Neural progenitor cell (in vitro differentiated cells): Measurements from ENCODE around the gene NDOR1. TPM values are rescaled to one million over a fixed set of nuclear protein-coding genes. Genes with fewer than 3 reads are reported as not detected.
A peak's percentile ranks its signal among the peaks of the same experiment; 100 is the strongest.

Source experiments
- DNase-seq: peaks from one replicate; pipeline ENCODE4 v3.0.0-alpha.2; 2016; ENCODE audit warnings: low spot score
- H2AFZ ChIP-seq: fragments of 200-600 bp; sonication (generic); replicated peaks from 2 replicates; pipeline ENCODE4 v1.6.1; 2016; ENCODE audit warnings: antibody characterized with exemption
- H3F3A ChIP-seq: fragments of 200-600 bp; sonication (generic); 2 replicates; pipeline ENCODE4 v1.6.1; 2016; ENCODE audit warnings: antibody characterized with exemption, low read depth
- H3K27ac ChIP-seq: fragments of 200-600 bp; sonication (generic); 2 replicates; pipeline ENCODE4 v1.5.1; 2016; ENCODE audit warnings: mild to moderate bottlenecking
- H3K27me3 ChIP-seq: fragments of 200-600 bp; sonication (generic); 2 replicates; pipeline ENCODE4 v1.6.1; 2016; ENCODE audit warnings: mild to moderate bottlenecking, moderate library complexity
- H3K36me3 ChIP-seq: fragments of 200-600 bp; sonication (generic); 2 replicates; pipeline ENCODE4 v1.5.1; 2016
- H3K4me1 ChIP-seq: fragments of 200-600 bp; sonication (generic); 2 replicates; pipeline ENCODE4 v1.6.1; 2016; ENCODE audit warnings: mixed run types
- H3K4me2 ChIP-seq: fragments of 200-600 bp; sonication (generic); 2 replicates; pipeline ENCODE4 v1.6.1; 2016
- H3K4me3 ChIP-seq: fragments of 200-600 bp; sonication (generic); 2 replicates; pipeline ENCODE4 v1.5.1; 2016
- H3K79me2 ChIP-seq: fragments of 200-600 bp; sonication (generic); 2 replicates; pipeline ENCODE4 v1.6.1; 2016; ENCODE audit warnings: low read depth
- H3K9ac ChIP-seq: fragments of 200-600 bp; sonication (generic); 2 replicates; pipeline ENCODE4 v1.6.1; 2016
- H3K9me3 ChIP-seq: fragments of 200-600 bp; sonication (generic); 2 replicates; pipeline ENCODE4 v1.5.1; 2016; ENCODE audit warnings: low read depth
- H4K20me1 ChIP-seq: fragments of 200-600 bp; sonication (generic); 2 replicates; pipeline ENCODE4 v1.6.1; 2016; ENCODE audit warnings: low read depth
- H3K27ac Mint-ChIP-seq: 3 replicates; pipeline ENCODE4 v1.8.0; 2021; ENCODE audit warnings: mixed read lengths
- H3K27me3 Mint-ChIP-seq: 2 replicates; pipeline ENCODE4 v1.8.0; 2022; ENCODE audit warnings: low read depth, mild to moderate bottlenecking, inconsistent platforms, moderate library complexity, mixed read lengths; ENCODE audit not compliant: insufficient read depth
- H3K36me3 Mint-ChIP-seq: 3 replicates; pipeline ENCODE4 v1.8.0; 2021; ENCODE audit warnings: mixed read lengths
- H3K4me1 Mint-ChIP-seq: 3 replicates; pipeline ENCODE4 v1.8.0; 2021; ENCODE audit warnings: mixed read lengths
- H3K4me3 Mint-ChIP-seq: 3 replicates; pipeline ENCODE4 v1.8.0; 2021; ENCODE audit warnings: mild to moderate bottlenecking, moderate library complexity, mixed read lengths
- H3K9me3 Mint-ChIP-seq: 3 replicates; pipeline ENCODE4 v1.8.0; 2020; ENCODE audit warnings: mixed read lengths
- CTCF ChIP-seq: fragments of 200-600 bp; sonication (generic); IDR thresholded peaks from 2 replicates; pipeline ENCODE4 v1.5.1; 2017; ENCODE audit warnings: antibody characterized with exemption, mild to moderate bottlenecking
- EZH2 ChIP-seq: fragments of 200-600 bp; sonication (generic); IDR thresholded peaks from 2 replicates; pipeline ENCODE4 v1.6.1; 2017; ENCODE audit warnings: antibody characterized with exemption, mild to moderate bottlenecking, moderate library complexity
- EZH2phosphoT487 ChIP-seq: fragments of 200-600 bp; sonication (generic); IDR thresholded peaks from 2 replicates; pipeline ENCODE4 v1.6.1; 2017; ENCODE audit warnings: antibody characterized with exemption
- total RNA-seq: library from RNA; depleted of rRNA; stranded (reverse); fragments of >200 nt; gene quantifications from 2 replicates; pipeline ENCODE4 v1.2.3, GENCODE V29; 2015; ENCODE audit warnings: low replicate concordance

NDOR1 gene
- total RNA-seq, 1 donor from 2014 or later, result 5.1 TPM

GRCh38 chr9:137202966-137203365 lies 2.5 kb upstream of the NDOR1 start:
- TF ChIP-seq CTCF (no peak), EZH2 (no peak), EZH2phosphoT487 (no peak)
- H3K27ac ChIP-seq, result no peak overlapping the region
- no peak for DNase-seq
- H3K27me3 ChIP-seq, result peaks cover 7% of the 10 kb centered on the region
- H3F3A ChIP-seq, result peaks cover 34% of the 10 kb centered on the region
- peaks cover 27% of the 10 kb centered on the region for H3K4me1 ChIP-seq
- Mint-ChIP-seq H3K27ac (no peak overlapping the region), H3K9me3 (no peaks in the 10 kb centered on the region), H3K27me3 (peaks cover 15% of the 10 kb centered on the region), H3K4me3 (peak overlapping the region; percentile 97), H3K36me3 (peaks cover 7% of the 10 kb centered on the region), H3K4me1 (peaks cover 34% of the 10 kb centered on the region)
- H4K20me1 ChIP-seq, result peaks cover 44% of the 10 kb centered on the region
- no peak overlapping the region for H3K4me3 ChIP-seq
- H3K79me2 ChIP-seq, result peaks cover 71% of the 10 kb centered on the region
- H3K4me2 ChIP-seq, result no peak overlapping the region
- no peaks in the 10 kb centered on the region for H3K36me3 ChIP-seq
- no peaks in the 10 kb centered on the region for H3K9me3 ChIP-seq
- no peak overlapping the region for H2AFZ ChIP-seq
- no peak overlapping the region for H3K9ac ChIP-seq

GRCh38 chr9:137204731-137205125 lies 772 bp upstream of the NDOR1 start:
- Histone ChIP-seq H3K4me1 (peaks cover 22% of the 10 kb centered on the region), H3K27me3 (peaks cover 2% of the 10 kb centered on the region), H3K9me3 (no peaks in the 10 kb centered on the region), H2AFZ (no peak overlapping the region), H3K36me3 (no peaks in the 10 kb centered on the region), H3K4me2 (peak overlapping the region; percentile 97), H3K4me3 (peak overlapping the region; percentile 100), H3F3A (peaks cover 34% of the 10 kb centered on the region), H3K27ac (no peak overlapping the region), H3K79me2 (peaks cover 54% of the 10 kb centered on the region), H4K20me1 (peaks cover 26% of the 10 kb centered on the region), H3K9ac (peak overlapping the region; percentile 97)
- no peak for DNase-seq
- peak overlapping the region; percentile 97 for H3K4me3 Mint-ChIP-seq
- H3K9me3 Mint-ChIP-seq, result no peaks in the 10 kb centered on the region
- H3K27me3 Mint-ChIP-seq, result peaks cover 17% of the 10 kb centered on the region
- TF ChIP-seq CTCF (no peak), EZH2 (no peak), EZH2phosphoT487 (no peak)
- H3K4me1 Mint-ChIP-seq, result peaks cover 31% of the 10 kb centered on the region
- peaks cover 11% of the 10 kb centered on the region for H3K36me3 Mint-ChIP-seq
- no peak overlapping the region for H3K27ac Mint-ChIP-seq

GRCh38 chr9:137206602-137207001 lies 1.1 kb downstream of the NDOR1 start:
- H3K4me2 ChIP-seq, result peak overlapping the region; percentile 97
- H2AFZ ChIP-seq, result no peak overlapping the region
- H3K79me2 ChIP-seq, result peaks cover 53% of the 10 kb centered on the region
- Mint-ChIP-seq H3K4me1 (peaks cover 29% of the 10 kb centered on the region), H3K27ac (no peak overlapping the region), H3K9me3 (no peaks in the 10 kb centered on the region), H3K4me3 (peak overlapping the region; percentile 97), H3K27me3 (peaks cover 17% of the 10 kb centered on the region), H3K36me3 (peaks cover 12% of the 10 kb centered on the region)
- no peaks in the 10 kb centered on the region for H3K27me3 ChIP-seq
- H3K36me3 ChIP-seq, result no peaks in the 10 kb centered on the region
- H3K4me1 ChIP-seq, result peaks cover 18% of the 10 kb centered on the region
- TF ChIP-seq CTCF, result no peak
- TF ChIP-seq EZH2phosphoT487, result no peak
- no peak for TF ChIP-seq EZH2
- peak overlapping the region; percentile 100 for H3K4me3 ChIP-seq
- H3K9me3 ChIP-seq, result no peaks in the 10 kb centered on the region
- DNase-seq, result no peak
- peak overlapping the region; percentile 97 for H3K9ac ChIP-seq
- H4K20me1 ChIP-seq, result peaks cover 20% of the 10 kb centered on the region
- no peak overlapping the region for H3K27ac ChIP-seq
- peaks cover 27% of the 10 kb centered on the region for H3F3A ChIP-seq
